GM23248 (cell line): ENCODE results near the gene DLL1.

Source experiments
- EZH2 ChIP-seq: fragments of 200-600 bp; sonication (generic); IDR thresholded peaks from 2 replicates; pipeline ENCODE4 v1.6.1; 2018; ENCODE audit warnings: antibody characterized with exemption, mild to moderate bottlenecking; ENCODE audit not compliant: insufficient read depth, poor library complexity, severe bottlenecking
- EZH2phosphoT487 ChIP-seq: fragments of 200-600 bp; sonication (generic); IDR thresholded peaks from 2 replicates; pipeline ENCODE4 v1.6.1; 2018; ENCODE audit warnings: antibody characterized with exemption, moderate library complexity, mild to moderate bottlenecking, low read depth; ENCODE audit not compliant: insufficient read depth

GRCh38 chr6:170277893-170278742, 12.8 kb downstream of the DLL1 start:
- TF ChIP-seq EZH2phosphoT487 (no peak), EZH2 (no peak)
